ENCODE measurements around the gene ERCC5.

GRCh38 chr13:102852556-102852955 is 6.7 kb downstream of the ERCC5 start:
- TF ChIP-seq, protein P1, sequence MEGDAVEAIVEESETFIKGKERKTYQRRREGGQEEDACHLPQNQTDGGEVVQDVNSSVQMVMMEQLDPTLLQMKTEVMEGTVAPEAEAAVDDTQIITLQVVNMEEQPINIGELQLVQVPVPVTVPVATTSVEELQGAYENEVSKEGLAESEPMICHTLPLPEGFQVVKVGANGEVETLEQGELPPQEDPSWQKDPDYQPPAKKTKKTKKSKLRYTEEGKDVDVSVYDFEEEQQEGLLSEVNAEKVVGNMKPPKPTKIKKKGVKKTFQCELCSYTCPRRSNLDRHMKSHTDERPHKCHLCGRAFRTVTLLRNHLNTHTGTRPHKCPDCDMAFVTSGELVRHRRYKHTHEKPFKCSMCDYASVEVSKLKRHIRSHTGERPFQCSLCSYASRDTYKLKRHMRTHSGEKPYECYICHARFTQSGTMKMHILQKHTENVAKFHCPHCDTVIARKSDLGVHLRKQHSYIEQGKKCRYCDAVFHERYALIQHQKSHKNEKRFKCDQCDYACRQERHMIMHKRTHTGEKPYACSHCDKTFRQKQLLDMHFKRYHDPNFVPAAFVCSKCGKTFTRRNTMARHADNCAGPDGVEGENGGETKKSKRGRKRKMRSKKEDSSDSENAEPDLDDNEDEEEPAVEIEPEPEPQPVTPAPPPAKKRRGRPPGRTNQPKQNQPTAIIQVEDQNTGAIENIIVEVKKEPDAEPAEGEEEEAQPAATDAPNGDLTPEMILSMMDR (IDR thresholded peaks at IDR 0.05), result no peak
- TF ChIP-seq POLR2A (IDR thresholded peaks at IDR 0.05), result no peak
